Activated CD4-positive, alpha-beta T cell treated with anti-CD3 and anti-CD28 coated beads, Interleukin-2, amount 50 U/mL, for 24 hours (primary cell): ENCODE results near the gene TBC1D8B.
"Not testable (repeated sequence)": the region's sequence is repeated elsewhere in the genome, so short reads cannot be mapped to it uniquely, and the experiment has no call there.

Experiments
- DNase-seq, 2 donors: peaks; one replicate each; pipeline ENCODE4 v3.0.0-alpha.2; 2020; ENCODE audit warnings: low read depth in 1 of 2, low spot score in 1 of 2

Gene TBC1D8B

DNA sequence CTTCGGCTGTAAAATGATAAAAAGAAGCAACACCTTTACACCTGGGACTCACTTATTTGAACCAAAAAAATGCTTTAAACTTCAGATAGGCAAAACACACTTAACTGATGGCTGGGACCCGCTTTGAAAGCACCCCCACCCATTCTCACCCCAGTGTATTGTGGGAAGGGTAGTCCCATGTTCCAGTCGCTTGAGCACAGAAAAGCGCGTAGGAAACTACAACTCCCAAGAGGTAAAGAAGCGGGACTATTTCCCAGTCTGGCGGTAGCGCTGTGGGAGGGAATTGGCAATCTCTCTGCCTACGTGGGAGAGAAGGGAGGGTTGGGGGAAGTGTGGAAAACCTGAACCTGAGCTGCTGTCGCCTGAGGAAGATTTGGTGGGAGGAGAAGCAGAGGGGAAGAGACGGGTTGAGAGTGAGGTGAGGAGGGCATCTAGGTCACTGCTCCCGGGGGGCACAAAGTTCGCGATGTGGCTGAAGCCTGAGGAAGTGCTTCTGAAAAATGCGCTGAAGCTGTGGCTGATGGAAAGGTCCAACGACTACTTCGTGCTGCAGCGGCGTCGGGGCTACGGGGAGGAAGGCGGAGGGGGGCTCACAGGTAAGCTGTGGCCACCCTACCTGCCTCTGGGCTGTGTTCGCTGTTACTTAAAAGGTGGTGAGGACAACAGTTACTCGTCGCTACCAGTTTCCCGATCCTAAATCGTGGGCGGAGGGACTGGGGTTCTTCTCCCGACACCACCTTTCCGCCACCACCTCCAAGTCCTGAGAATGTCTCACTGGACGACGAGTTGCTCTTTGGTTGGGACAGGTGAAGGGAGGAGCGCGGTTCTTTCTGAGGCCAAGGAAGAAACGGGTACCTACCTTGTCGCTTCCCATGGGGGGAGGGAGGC is at the start of gene TBC1D8B:
TSS of gene TBC1D8B (plus strand) at position 286 of the 888 bp plus-strand sequence. CDS start at position 467, 181 bp downstream.
- DNase-seq = peak in 1 of 2 donors; percentile 19

DNA sequence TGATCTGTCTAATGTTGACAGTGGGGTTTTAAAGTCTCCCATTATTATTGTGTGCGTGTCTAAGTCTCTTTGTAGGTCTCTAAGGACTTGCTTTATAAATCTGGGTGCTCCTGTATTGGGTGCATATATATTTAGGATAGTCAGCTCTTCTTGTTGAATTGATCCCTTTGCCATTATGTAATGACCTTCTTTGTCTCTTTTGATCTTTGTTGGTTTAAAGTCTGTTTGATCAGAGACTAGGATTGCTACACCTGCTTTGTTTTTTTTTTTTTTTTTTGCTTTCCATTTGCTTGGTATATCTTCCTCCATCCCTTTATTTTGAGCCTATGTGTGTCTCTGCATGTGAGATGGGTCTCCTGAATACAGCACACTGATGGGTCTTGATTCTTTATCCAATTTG is 33.2 kb upstream of the TBC1D8B start:
- not testable (repeated sequence) for DNase-seq

DNA sequence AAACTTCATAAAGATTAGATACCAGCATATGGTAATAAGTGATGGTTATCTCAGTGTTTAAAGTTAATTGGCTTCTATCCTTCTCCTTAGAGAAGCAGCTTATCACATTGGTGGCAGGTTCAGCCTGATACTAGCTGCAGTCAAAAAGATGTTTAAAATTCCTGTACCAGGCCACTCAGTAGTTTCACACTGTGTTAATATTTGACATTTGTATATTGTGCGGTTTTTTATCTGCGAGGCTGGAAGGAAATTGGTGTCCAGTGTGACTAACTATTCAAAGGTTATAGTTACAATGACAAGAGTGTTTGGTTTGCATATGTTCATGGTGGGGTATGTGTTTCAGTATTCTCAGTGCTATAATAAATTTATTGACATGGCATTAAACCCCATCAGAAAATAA is 27.5 kb upstream of the TBC1D8B start:
- no peak for DNase-seq

DNA sequence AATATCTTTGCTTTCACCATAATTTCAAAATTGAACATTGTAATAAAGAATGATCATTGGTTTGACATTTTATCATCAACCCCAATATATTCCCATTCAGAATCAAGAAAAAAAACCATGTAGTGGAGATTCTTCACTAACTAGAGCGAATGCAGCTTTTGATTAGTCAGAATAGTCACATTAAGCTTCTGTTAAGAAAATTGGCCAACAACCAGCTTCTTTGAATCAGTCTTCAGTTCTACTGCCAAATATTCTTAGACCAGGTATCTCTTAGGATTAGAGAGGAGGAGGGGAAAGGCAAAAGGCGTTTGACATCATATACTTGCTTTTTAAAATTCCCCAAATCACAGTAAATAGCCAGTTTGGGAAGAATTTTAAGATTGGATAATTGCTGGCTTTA is 22.2 kb upstream of the TBC1D8B start:
- DNase-seq = no peak

DNA sequence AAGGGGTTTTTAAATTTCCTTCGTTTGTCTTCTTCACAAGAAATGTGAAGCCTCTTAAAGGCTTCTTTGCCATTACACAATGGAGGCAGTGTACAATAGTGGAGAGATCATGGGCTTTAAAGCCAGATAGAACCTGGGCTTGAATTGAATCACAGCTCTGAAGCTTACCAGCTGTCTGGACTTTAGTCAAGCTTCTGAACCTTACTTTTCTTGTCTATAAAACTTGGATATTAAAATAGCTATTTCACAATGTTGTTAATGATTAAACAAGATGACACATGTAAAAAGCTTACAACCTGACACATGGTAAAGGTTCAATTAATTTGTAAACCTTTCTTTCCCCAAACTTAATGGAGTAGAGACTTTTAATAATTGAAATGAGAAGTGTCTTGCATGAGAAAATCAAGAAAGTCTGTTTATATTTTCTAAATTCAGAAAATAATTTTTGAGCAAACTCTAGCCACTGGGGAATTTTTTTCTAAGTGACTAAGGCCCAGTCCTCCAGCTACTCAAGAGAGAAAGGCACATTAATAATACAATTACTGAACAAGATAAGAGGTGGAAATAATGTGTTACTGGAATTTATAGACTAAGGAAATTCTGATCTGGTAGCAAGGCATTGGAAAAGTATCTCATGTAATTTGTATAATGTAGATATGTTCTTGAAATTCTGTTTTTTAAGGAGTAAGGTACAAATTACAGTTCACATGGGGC is 21.7 kb upstream of the TBC1D8B start:
- no peak for DNase-seq

GRCh38 chrX:106783716-106784115 is 18.8 kb upstream of the TBC1D8B start:
- DNase-seq = no peak

- no peak for DNase-seq
Observed at GRCh38 chrX:106791495-106791894, 11.0 kb upstream of the TBC1D8B start.

GRCh38 chrX:106802063-106802387 is 448 bp upstream of the TBC1D8B start:
- DNase-seq = no peak

GRCh38 chrX:106811131-106811910 is 8.8 kb downstream of the TBC1D8B start:
- DNase-seq = no peak

GRCh38 chrX:106812930-106813329 is 10.5 kb downstream of the TBC1D8B start:
- DNase-seq = not testable (repeated sequence)

DNA sequence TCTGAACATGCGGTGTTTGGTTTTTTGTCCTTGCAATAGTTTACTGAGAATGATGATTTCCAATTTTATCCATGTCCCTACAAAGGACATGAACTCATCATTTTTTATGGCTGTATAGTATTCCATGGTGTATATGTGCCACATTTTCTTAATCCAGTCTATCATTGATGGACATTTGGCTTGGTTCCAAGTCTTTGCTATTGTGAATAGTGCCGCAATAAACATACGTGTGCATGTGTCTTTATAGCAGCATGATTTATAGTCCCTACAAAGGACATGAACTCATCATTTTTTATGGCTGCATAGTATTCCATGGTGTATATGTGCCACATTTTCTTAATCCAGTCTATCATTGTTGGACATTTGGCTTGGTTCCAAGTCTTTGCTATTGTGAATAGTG is 11.6 kb downstream of the TBC1D8B start:
- DNase-seq = not testable (repeated sequence)

DNA sequence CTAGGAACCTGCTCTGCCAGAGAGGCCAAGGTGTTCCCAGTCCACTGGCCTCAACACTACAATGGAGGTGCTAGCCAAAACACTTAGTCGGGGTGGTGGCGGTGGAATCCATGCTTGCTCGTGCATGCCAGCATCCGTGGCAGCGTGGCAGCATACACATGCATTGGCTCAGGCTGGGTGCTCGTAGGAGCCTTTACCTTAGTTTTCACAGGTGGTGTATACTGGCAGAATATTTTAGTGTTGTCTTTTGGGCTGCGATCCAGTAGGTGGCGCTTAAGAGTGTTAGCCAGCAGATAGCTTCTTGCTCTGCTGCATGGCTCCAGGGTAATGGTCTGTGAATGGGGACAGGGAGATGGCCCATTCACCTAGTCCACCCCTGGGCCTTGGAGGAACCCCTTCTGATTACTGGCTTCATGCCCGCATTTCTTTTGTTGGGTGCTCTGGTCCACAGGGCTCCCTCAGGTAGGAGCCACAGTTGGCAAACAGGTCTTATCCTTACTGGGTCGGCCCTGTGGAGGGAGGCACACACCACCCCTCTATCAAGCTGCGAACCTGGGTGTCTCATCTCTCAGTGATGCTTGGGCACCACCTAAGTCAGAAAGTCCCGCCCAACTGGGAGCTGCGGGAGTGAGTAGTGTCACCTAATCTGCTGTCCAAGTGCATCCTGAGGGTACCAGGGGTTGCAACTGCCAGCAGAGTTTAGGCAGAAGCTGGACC is 60.7 kb downstream of the TBC1D8B start:
- no peak for DNase-seq

DNA sequence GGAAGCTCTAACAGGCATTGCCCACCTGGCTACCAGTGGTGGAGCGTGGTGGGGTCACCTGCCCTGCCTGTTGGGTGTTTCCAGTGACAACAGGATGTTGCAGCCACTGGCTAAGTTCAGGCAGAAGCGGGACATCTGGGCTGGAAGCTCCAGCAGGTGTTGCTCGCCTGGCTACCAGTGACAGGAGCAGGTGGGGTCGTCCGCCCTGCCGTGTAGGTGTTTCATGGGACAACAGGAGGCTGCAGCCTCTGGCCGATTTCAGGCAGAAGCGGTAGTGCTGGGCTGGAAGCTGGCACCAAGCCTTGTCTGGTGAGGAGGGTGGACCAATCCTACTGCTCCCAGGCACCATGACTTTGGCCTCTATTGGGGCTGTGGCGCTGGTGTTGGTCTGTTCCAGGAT is 61.2 kb downstream of the TBC1D8B start:
- no peak for DNase-seq

GRCh38 chrX:106872796-106873195 is 70.3 kb downstream of the TBC1D8B start:
- not testable (repeated sequence) for DNase-seq

DNA sequence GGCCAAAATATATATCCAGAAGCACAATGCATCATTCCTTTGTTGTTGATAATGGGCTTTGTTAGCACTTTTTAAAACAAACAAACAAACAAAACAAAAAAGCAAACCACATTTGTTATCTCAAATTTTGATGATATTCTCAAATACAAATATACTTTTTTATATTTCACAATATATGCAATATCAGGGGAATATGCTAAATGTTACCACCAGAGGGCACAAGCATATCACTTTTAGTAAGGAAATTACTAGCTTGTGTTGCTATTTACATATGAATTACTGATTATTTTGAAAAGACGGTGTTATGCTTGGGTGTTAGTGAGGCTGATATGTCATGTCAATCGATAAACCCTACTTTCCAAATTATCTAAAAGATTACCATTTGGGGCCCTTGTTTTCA is 71.6 kb downstream of the TBC1D8B start:
- DNase-seq = no peak

GRCh38 chrX:106875151-106875550 is 72.7 kb downstream of the TBC1D8B start:
- DNase-seq = no peak

DNA sequence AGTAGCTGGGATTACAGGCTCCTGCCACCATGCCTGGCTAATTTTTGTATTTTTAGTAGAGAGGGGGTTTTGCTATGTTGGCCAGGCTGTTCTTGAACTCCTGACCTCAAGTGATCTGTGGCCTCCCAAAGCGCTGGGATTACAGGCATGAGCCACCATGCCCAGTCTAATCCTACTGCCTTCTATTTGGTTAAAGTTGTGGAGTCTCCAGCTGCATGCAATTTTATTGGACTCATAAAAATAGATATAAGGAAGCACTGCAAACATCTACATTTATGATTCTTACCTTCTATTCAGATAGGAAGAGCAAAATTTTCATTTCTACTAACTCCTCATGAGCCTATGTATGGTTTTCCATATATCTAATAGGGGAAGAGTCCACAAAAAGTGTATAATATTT is 87.0 kb downstream of the TBC1D8B start:
- DNase-seq = no peak

GRCh38 chrX:106891762-106892460 is 89.4 kb downstream of the TBC1D8B start:
- DNase-seq = no peak

GRCh38 chrX:106894392-106894909 is 92.0 kb downstream of the TBC1D8B start:
- DNase-seq = peak in 1 of 2 donors; percentile 8

DNA sequence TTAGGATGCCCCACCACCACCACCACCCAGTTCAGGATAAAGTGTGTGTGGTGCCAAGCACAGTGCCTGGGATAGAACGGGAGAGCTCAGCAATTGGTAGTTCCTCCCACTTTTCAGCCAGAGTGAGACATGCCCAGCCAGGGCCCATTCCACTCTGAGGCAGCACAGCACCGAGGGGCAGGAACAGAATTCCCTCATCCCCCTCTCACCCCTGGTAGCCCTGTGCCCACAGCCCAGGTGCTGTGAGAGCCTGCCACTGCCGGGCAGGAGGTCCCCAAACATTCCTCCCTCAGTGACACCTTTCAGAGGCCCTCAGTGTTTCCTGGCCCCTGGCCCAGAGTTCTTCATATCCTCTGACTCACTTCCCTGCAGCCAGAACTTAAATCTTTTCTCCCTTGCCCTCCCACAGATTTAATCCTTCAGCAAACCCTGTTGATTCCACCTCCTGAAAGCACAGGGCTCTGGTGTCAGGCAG is 92.5 kb downstream of the TBC1D8B start:
- no peak for DNase-seq
